Hepatocyte (in vitro differentiated cells): ENCODE measurements around the gene COX20. TPM values are rescaled to one million over a fixed set of nuclear protein-coding genes. Genes with fewer than 3 reads are reported as not detected.

ENCODE experiments used
- DNase-seq: peaks from one replicate; pipeline ENCODE4 v3.0.0-alpha.2; 2016; ENCODE audit warnings: low spot score
- H2AFZ ChIP-seq: fragments of 200-600 bp; sonication (generic); 2 replicates; pipeline ENCODE4 v1.6.0; 2016; ENCODE audit warnings: antibody characterized with exemption, mild to moderate bottlenecking
- H3K27ac ChIP-seq: fragments of 200-600 bp; sonication (generic); 2 replicates; pipeline ENCODE4 v1.5.1; 2016; ENCODE audit warnings: mild to moderate bottlenecking
- H3K27me3 ChIP-seq: fragments of 200-600 bp; sonication (generic); 2 replicates; pipeline ENCODE4 v1.6.1; 2016
- H3K36me3 ChIP-seq: fragments of 200-600 bp; sonication (generic); replicated peaks from 2 replicates; pipeline ENCODE4 v1.5.1; 2016; ENCODE audit warnings: low read depth; ENCODE audit not compliant: insufficient read depth
- H3K4me1 ChIP-seq: fragments of 200-600 bp; sonication (generic); 2 replicates; pipeline ENCODE4 v1.5.1; 2016; ENCODE audit warnings: mild to moderate bottlenecking, moderate library complexity; ENCODE audit not compliant: insufficient read depth
- H3K4me2 ChIP-seq: fragments of 200-600 bp; sonication (generic); 2 replicates; pipeline ENCODE4 v1.6.0; 2016
- H3K4me3 ChIP-seq: fragments of 200-600 bp; sonication (generic); 2 replicates; pipeline ENCODE4 v1.5.1; 2016; ENCODE audit warnings: mild to moderate bottlenecking
- H3K79me2 ChIP-seq: fragments of 200-600 bp; sonication (generic); 2 replicates; pipeline ENCODE4 v1.6.0; 2017; ENCODE audit warnings: mild to moderate bottlenecking
- H3K9me2 ChIP-seq: fragments of 200-600 bp; sonication (generic); replicated peaks from 2 replicates; pipeline ENCODE4 v1.6.0; 2017; ENCODE audit warnings: mild to moderate bottlenecking; ENCODE audit not compliant: insufficient read depth
- H3K9me3 ChIP-seq: fragments of 200-600 bp; sonication (generic); 2 replicates; pipeline ENCODE4 v1.5.1; 2016; ENCODE audit warnings: low read depth, mild to moderate bottlenecking
- H4K20me1 ChIP-seq: fragments of 200-600 bp; sonication (generic); 2 replicates; pipeline ENCODE4 v1.6.0; 2016; ENCODE audit warnings: mild to moderate bottlenecking; ENCODE audit not compliant: insufficient read depth, poor library complexity, severe bottlenecking
- CTCF ChIP-seq: fragments of 200-600 bp; sonication (generic); IDR thresholded peaks from 2 replicates; pipeline ENCODE4 v1.5.1; 2016; ENCODE audit warnings: antibody characterized with exemption, mild to moderate bottlenecking; ENCODE audit not compliant: poor library complexity
- EZH2 ChIP-seq: fragments of 200-600 bp; sonication (generic); IDR thresholded peaks from 2 replicates; pipeline ENCODE4 v1.6.1; 2016; ENCODE audit warnings: antibody characterized with exemption, mild to moderate bottlenecking, borderline replicate concordance
- EZH2phosphoT487 ChIP-seq: fragments of 200-600 bp; sonication (generic); IDR thresholded peaks from one replicate; pipeline ENCODE4 v1.6.1; 2018; ENCODE audit warnings: antibody characterized with exemption, mild to moderate bottlenecking, low read depth, moderate library complexity; ENCODE audit not compliant: unreplicated experiment, severe bottlenecking
- WGBS: methylation state at CpG from one replicate; pipeline ENCODE4 v1.1.6; 2016; ENCODE audit warnings: low lambda C conversion rate; ENCODE audit errors: missing lambda C conversion rate; 5-methylcytosine and 5-hydroxymethylcytosine counted together
- polyA plus RNA-seq: library from polyadenylated mRNA; unstranded; fragments of >200 nt; fragmentation: Nextera tagmentation; extraction: Ambion mirVana; gene quantifications from 2 replicates; pipeline ENCODE4 v1.2.1, GENCODE V29; 2016
- total RNA-seq: library from RNA; depleted of rRNA; stranded (reverse); fragments of >200 nt; gene quantifications from 2 replicates; pipeline ENCODE4 v1.2.3, GENCODE V29; 2014

Gene COX20
- total and polyA plus RNA-seq, 2 experiments from 2014 or later = 32.0 to 61.9 TPM

GRCh38 chr1:244878681-244879080 lies 43.2 kb downstream of the COX20 start:
- 96% methylated on average over 5 of the region's 5 CpGs for WGBS
- Histone ChIP-seq H3K4me3 (no peak overlapping the region), H3K9me3 (no peaks in the 10 kb centered on the region), H3K79me2 (no peaks in the 10 kb centered on the region), H3K4me2 (no peak overlapping the region), H3K27me3 (no peaks in the 10 kb centered on the region), H3K36me3 (no peaks in the 10 kb centered on the region), H2AFZ (no peak overlapping the region), H3K9me2 (no peaks in the 10 kb centered on the region), H3K27ac (no peak overlapping the region), H3K4me1 (no peaks in the 10 kb centered on the region), H4K20me1 (no peaks in the 10 kb centered on the region)
- no peak for TF ChIP-seq EZH2
- TF ChIP-seq CTCF = no peak
- no peak for TF ChIP-seq EZH2phosphoT487
- DNase-seq = no peak

GRCh38 chr1:244881552-244882280 lies 46.3 kb downstream of the COX20 start:
- no peaks in the 10 kb centered on the region for H3K9me3 ChIP-seq
- H3K36me3 ChIP-seq = no peaks in the 10 kb centered on the region
- H3K4me1 ChIP-seq = no peaks in the 10 kb centered on the region
- no peak overlapping the region for H3K4me2 ChIP-seq
- H3K4me3 ChIP-seq = no peak overlapping the region
- H3K27ac ChIP-seq = no peak overlapping the region
- DNase-seq = no peak
- H3K9me2 ChIP-seq = no peaks in the 10 kb centered on the region
- no peaks in the 10 kb centered on the region for H3K79me2 ChIP-seq
- no peak overlapping the region for H2AFZ ChIP-seq
- no peaks in the 10 kb centered on the region for H4K20me1 ChIP-seq
- WGBS = 76% methylated on average over 11 of the region's 11 CpGs
- TF ChIP-seq CTCF = no peak
- TF ChIP-seq EZH2phosphoT487 = no peak
- no peak for TF ChIP-seq EZH2
- H3K27me3 ChIP-seq = no peaks in the 10 kb centered on the region

GRCh38 chr1:244887281-244887680 lies 51.8 kb downstream of the COX20 start:
- Histone ChIP-seq H3K9me2 (no peaks in the 10 kb centered on the region), H3K4me2 (no peak overlapping the region), H2AFZ (no peak overlapping the region), H3K9me3 (no peaks in the 10 kb centered on the region), H3K4me1 (no peaks in the 10 kb centered on the region), H3K79me2 (no peaks in the 10 kb centered on the region), H4K20me1 (no peaks in the 10 kb centered on the region), H3K27me3 (no peaks in the 10 kb centered on the region), H3K4me3 (no peak overlapping the region), H3K36me3 (no peaks in the 10 kb centered on the region), H3K27ac (no peak overlapping the region)
- 74% methylated on average over 4 of the region's 4 CpGs for WGBS
- no peak for DNase-seq
- TF ChIP-seq EZH2 (no peak), CTCF (no peak), EZH2phosphoT487 (no peak)
